Measurements from ENCODE around the gene ACTRT2. TPM values are rescaled to one million over a fixed set of nuclear protein-coding genes. Genes with fewer than 3 reads are reported as not detected.

ACTRT2 gene
- total and polyA plus RNA-seq, 2 of the 8 experiments (the other 6 are each of a cell fraction or from before 2014, with no cell fraction given) = not detected

- Histone ChIP-seq H2BK20ac (ENCODE audit: low read length) (no peak overlapping the region), H3K4me2 (ENCODE audit: insufficient read depth in 1 of 2, low read depth in 2 of 2, low read length in 2 of 2) (no peak overlapping the region), H2AK5ac (ENCODE audit: low read depth, low read length) (no peak overlapping the region), H4K5ac (ENCODE audit: insufficient read length, low read depth, low read length) (no peak overlapping the region), H2AFZ (ENCODE audit: low read length) (no peak overlapping the region), H2BK12ac (ENCODE audit: low read depth, low read length) (no peak overlapping the region), H3K27ac (ENCODE audit: low read depth, low read length) (no peak overlapping the region), H3K23ac (ENCODE audit: insufficient read length) (no peak overlapping the region), H3K18ac (ENCODE audit: extremely low read depth, low read length) (no peak overlapping the region), H3K4me1 (replicated peaks in 1 of 4; ENCODE audit: control insufficient read depth in 3 of 4, insufficient read depth in 4 of 4, low read length in 3 of 4) (peaks cover 0 to 10% (median 0%) of the 10 kb centered on the region in 4 experiments; a peak in 1 of 7 replicates), H4K91ac (replicated peaks; ENCODE audit: insufficient read length, low read length) (no peak overlapping the region), H3K4ac (replicated peaks; ENCODE audit: insufficient read length, low read depth, low read length) (no peak overlapping the region), H3K36me3 (ENCODE audit: control insufficient read depth in 2 of 4, insufficient read depth in 4 of 4, low read length in 3 of 4) (no peaks in the 10 kb centered on the region; a peak in 1 of 8 replicates), H3K27me3 (replicated peaks in 1 of 4; ENCODE audit: control insufficient read depth in 3 of 4, extremely low read depth in 1 of 4, insufficient read depth in 3 of 4, low read length in 3 of 4) (no peaks in the 10 kb centered on the region), H4K8ac (ENCODE audit: extremely low read depth, insufficient read depth, low read length) (no peak overlapping the region), H3K4me3 (ENCODE audit: extremely low read depth in 1 of 4, insufficient read depth in 2 of 4, low read depth in 3 of 4, low read length in 4 of 4) (no peak overlapping the region), H3K9ac (replicated peaks in 1 of 4; ENCODE audit: extremely low read depth in 1 of 4, low read depth in 3 of 4, low read length in 3 of 4) (no peak overlapping the region), H3K9me3 (ENCODE audit: insufficient read depth in 2 of 2, low read depth in 1 of 2, low read length in 1 of 2) (peaks cover 79 to 97% of the 10 kb centered on the region in 2 experiments), H3K79me1 (ENCODE audit: low read depth, low read length) (no peaks in the 10 kb centered on the region), H3K79me2 (ENCODE audit: control insufficient read depth in 1 of 2, insufficient read depth in 2 of 2, low read length in 2 of 2) (no peaks in the 10 kb centered on the region), H2BK120ac (replicated peaks; ENCODE audit: low read depth, low read length) (no peak overlapping the region), H4K20me1 (replicated peaks in 1 of 2; ENCODE audit: control insufficient read depth in 1 of 2, insufficient read depth in 2 of 2, low read length in 2 of 2) (peaks cover 0 to 4% of the 10 kb centered on the region in 2 experiments), H3K23me2 (ENCODE audit: low read depth, low read length) (peaks cover 7% of the 10 kb centered on the region; the same call in 1 of the 2 replicates), H3K14ac (ENCODE audit: insufficient read length) (no peak overlapping the region), H2BK5ac (ENCODE audit: low read depth, low read length) (no peak overlapping the region), H2BK15ac (ENCODE audit: low read length) (no peak overlapping the region), H3K56ac (replicated peaks; ENCODE audit: insufficient read length, low read depth, low read length) (no peak overlapping the region)
- TF ChIP-seq FOSL1 (IDR thresholded peaks at IDR 0.05; ENCODE audit: insufficient read depth, low read depth, low read length) (no peak), EGR1 (IDR thresholded peaks at IDR 0.05; ENCODE audit: borderline replicate concordance, low read depth, low read length) (no peak), TCF12 (IDR thresholded peaks at IDR 0.05; ENCODE audit: low read depth, low read length) (no peak), SIN3A (conservative IDR thresholded peaks at IDR 0.05 in 1 of 2, IDR thresholded peaks at IDR 0.05 in 1 of 2; ENCODE audit: low read depth in 1 of 2, low read length in 2 of 2) (no peak), SIRT6 (IDR thresholded peaks at IDR 0.05; ENCODE audit: low read length) (no peak), CEBPB (IDR thresholded peaks at IDR 0.05; ENCODE audit: low read depth, low read length) (no peak), CHD2 (IDR thresholded peaks at IDR 0.05; ENCODE audit: low read length) (no peak)
- WGBS, 2 experiments (ENCODE audit: extremely low coverage in 1 of 2, insufficient coverage in 1 of 2, insufficient read length in 1 of 2, insufficient replicate concordance in 2 of 2, low coverage in 1 of 2, low lambda C conversion rate in 2 of 2, missing lambda C conversion rate in 1 of 2) = 86% methylated on average over 18 of the region's 18 CpGs; no CpG with 5 or more reads in 1 of the 2 experiments
- FAIRE-seq (no peak), DNase-seq (ENCODE audit: low read depth in 1 of 2, low spot score in 2 of 2) (no peak)
- CTCF ChIA-PET (ENCODE audit: partially characterized antibody) = interaction anchor here (1.4 kb wide), 1 partner anchor 402 kb away, joined by 3 read pairs; no protein-coding TSS in a partner anchor
- POLR2A ChIA-PET (ENCODE audit: partially characterized antibody) = no interaction called here
Observed at GRCh38 chr1:3022511-3022973, 1.3 kb downstream of the ACTRT2 start.

All from H1 (cell line).